ENCODE measurements around the gene LRRC75A.

LRRC75A gene

GRCh38 chr17:16429083-16429482, 62.9 kb downstream of the LRRC75A start:
- TF ChIP-seq CTCF (IDR thresholded peaks at IDR 0.05): no peak
- TF ChIP-seq ZFX (IDR thresholded peaks at IDR 0.05; ENCODE audit: borderline replicate concordance): no peak

GRCh38 chr17:16428098-16428882, 63.7 kb downstream of the LRRC75A start:
- TF ChIP-seq CTCF (IDR thresholded peaks at IDR 0.05) (peak; percentile 82), ZFX (IDR thresholded peaks at IDR 0.05; ENCODE audit: borderline replicate concordance) (no peak)
- no peak overlapping the region for H3K27ac ChIP-seq

More at GRCh38 chr17:16429083-16429482, 62.9 kb downstream of the LRRC75A start:
- H3K27ac ChIP-seq: no peak overlapping the region

GRCh38 chr17:16427020-16427419, 65.0 kb downstream of the LRRC75A start:
- TF ChIP-seq ZFX (IDR thresholded peaks at IDR 0.05; ENCODE audit: borderline replicate concordance) (no peak), CTCF (IDR thresholded peaks at IDR 0.05) (no peak)
- no peak overlapping the region for H3K27ac ChIP-seq

GRCh38 chr17:16425698-16426659, 66.0 kb downstream of the LRRC75A start:
- TF ChIP-seq ZFX (IDR thresholded peaks at IDR 0.05; ENCODE audit: borderline replicate concordance): no peak
- no peak for TF ChIP-seq CTCF (IDR thresholded peaks at IDR 0.05)
- H3K27ac ChIP-seq: no peak overlapping the region

- H3K27ac ChIP-seq: no peak overlapping the region
- TF ChIP-seq ZFX (IDR thresholded peaks at IDR 0.05; ENCODE audit: borderline replicate concordance) (no peak), CTCF (IDR thresholded peaks at IDR 0.05) (no peak)
Measured at GRCh38 chr17:16425202-16425601, 66.8 kb downstream of the LRRC75A start.

- no peak overlapping the region for H3K27ac ChIP-seq
Measured at GRCh38 chr17:16423226-16423872, 68.6 kb downstream of the LRRC75A start.

More at GRCh38 chr17:16423226-16423872, 68.6 kb downstream of the LRRC75A start:
- TF ChIP-seq CTCF (IDR thresholded peaks at IDR 0.05) (no peak), ZFX (IDR thresholded peaks at IDR 0.05; ENCODE audit: borderline replicate concordance) (no peak)
